Measurements from ENCODE around the gene SCNN1A. TPM values are rescaled to one million over a fixed set of nuclear protein-coding genes. Genes with fewer than 3 reads are reported as not detected.
A peak's percentile ranks its signal among the peaks of the same experiment; 100 is the strongest.

Gene SCNN1A
- total RNA-seq, 1 donor from 2014 or later, result 0.74 TPM

GRCh38 chr12:6418796-6419195 lies 43.4 kb upstream of the SCNN1A start:
- Mint-ChIP-seq H3K27me3 (ENCODE audit: unreplicated experiment) (no peaks in the 10 kb centered on the region), H3K4me3 (ENCODE audit: unreplicated experiment) (no peak overlapping the region), H3K27ac (ENCODE audit: unreplicated experiment) (peak overlapping the region; percentile 15), H3K36me3 (ENCODE audit: unreplicated experiment) (peaks cover 7% of the 10 kb centered on the region), H3K4me1 (ENCODE audit: low read depth, unreplicated experiment) (no peaks in the 10 kb centered on the region), H3K9me3 (ENCODE audit: unreplicated experiment) (no peaks in the 10 kb centered on the region)
- DNase-seq, result no peak
- TF ChIP-seq CTCF (IDR thresholded peaks at IDR 0.05; ENCODE audit: partially characterized antibody, unreplicated experiment), result no peak

- Mint-ChIP-seq H3K9me3 (ENCODE audit: unreplicated experiment) (no peaks in the 10 kb centered on the region), H3K27me3 (ENCODE audit: unreplicated experiment) (no peaks in the 10 kb centered on the region), H3K4me1 (ENCODE audit: low read depth, unreplicated experiment) (no peaks in the 10 kb centered on the region), H3K27ac (ENCODE audit: unreplicated experiment) (no peak overlapping the region), H3K36me3 (ENCODE audit: unreplicated experiment) (peaks cover 7% of the 10 kb centered on the region), H3K4me3 (ENCODE audit: unreplicated experiment) (no peak overlapping the region)
- DNase-seq, result no peak
- TF ChIP-seq CTCF (IDR thresholded peaks at IDR 0.05; ENCODE audit: partially characterized antibody, unreplicated experiment), result no peak
These were observed 41.2 kb upstream of the SCNN1A start for GRCh38 chr12:6416596-6416995.

GRCh38 chr12:6407236-6407954 lies 32.0 kb upstream of the SCNN1A start:
- H3K36me3 Mint-ChIP-seq (ENCODE audit: unreplicated experiment), result no peaks in the 10 kb centered on the region
- no peak for DNase-seq
- H3K4me3 Mint-ChIP-seq (ENCODE audit: unreplicated experiment), result no peak overlapping the region
- H3K9me3 Mint-ChIP-seq (ENCODE audit: unreplicated experiment), result no peaks in the 10 kb centered on the region
- H3K27me3 Mint-ChIP-seq (ENCODE audit: unreplicated experiment), result peaks cover 2% of the 10 kb centered on the region
- TF ChIP-seq CTCF (IDR thresholded peaks at IDR 0.05; ENCODE audit: partially characterized antibody, unreplicated experiment), result no peak
- H3K27ac Mint-ChIP-seq (ENCODE audit: unreplicated experiment), result no peak overlapping the region
- H3K4me1 Mint-ChIP-seq (ENCODE audit: low read depth, unreplicated experiment), result no peaks in the 10 kb centered on the region

- no peak for TF ChIP-seq CTCF (IDR thresholded peaks at IDR 0.05; ENCODE audit: partially characterized antibody, unreplicated experiment)
- Mint-ChIP-seq H3K36me3 (ENCODE audit: unreplicated experiment) (no peaks in the 10 kb centered on the region), H3K27ac (ENCODE audit: unreplicated experiment) (no peak overlapping the region), H3K27me3 (ENCODE audit: unreplicated experiment) (peaks cover 2% of the 10 kb centered on the region), H3K4me3 (ENCODE audit: unreplicated experiment) (no peak overlapping the region), H3K4me1 (ENCODE audit: low read depth, unreplicated experiment) (no peaks in the 10 kb centered on the region), H3K9me3 (ENCODE audit: unreplicated experiment) (no peaks in the 10 kb centered on the region)
- no peak for DNase-seq
These were observed 30.6 kb upstream of the SCNN1A start for GRCh38 chr12:6405963-6406362.

- Mint-ChIP-seq H3K4me3 (ENCODE audit: unreplicated experiment) (no peak overlapping the region), H3K36me3 (ENCODE audit: unreplicated experiment) (no peaks in the 10 kb centered on the region), H3K9me3 (ENCODE audit: unreplicated experiment) (no peaks in the 10 kb centered on the region), H3K4me1 (ENCODE audit: low read depth, unreplicated experiment) (no peaks in the 10 kb centered on the region), H3K27ac (ENCODE audit: unreplicated experiment) (no peak overlapping the region), H3K27me3 (ENCODE audit: unreplicated experiment) (peaks cover 2% of the 10 kb centered on the region)
- TF ChIP-seq CTCF (IDR thresholded peaks at IDR 0.05; ENCODE audit: partially characterized antibody, unreplicated experiment), result no peak
- DNase-seq, result no peak
These were observed 29.0 kb upstream of the SCNN1A start for GRCh38 chr12:6404390-6404789.
